WTC11 (cell line): Measurements from ENCODE around the gene CACHD1. TPM values are rescaled to one million over a fixed set of nuclear protein-coding genes. Genes with fewer than 3 reads are reported as not detected.

Experiments
- ATAC-seq: fragments of 200-7000 bp; cut with Tn5 transposase; 2 replicates; pipeline ENCODE4 v1.10.0; 2021; ENCODE audit warnings: mild to moderate bottlenecking, moderate library complexity
- CTCF ChIA-PET: fragments of 300-600 bp; sonication (Branson Sonifier 250); formaldehyde crosslinking; loops from one replicate; lab custom pipeline; 2021; ENCODE audit warnings: antibody characterized with exemption; lab: Charles Lee
- POLR2A ChIA-PET: fragments of 350-600 bp; sonication (Branson Sonifier 250); formaldehyde crosslinking; loops from one replicate; lab custom pipeline; 2021; ENCODE audit warnings: antibody characterized with exemption; lab: Charles Lee
- DNase-seq: peaks from one replicate; pipeline ENCODE4 v3.0.0; 2021; ENCODE audit warnings: low spot score
- H3K27ac Mint-ChIP-seq: 2 replicates; pipeline ENCODE4 v1.8.0; 2021; ENCODE audit warnings: mixed read lengths
- H3K27me3 Mint-ChIP-seq: 2 replicates; pipeline ENCODE4 v1.8.0; 2021; ENCODE audit warnings: low read depth, mild to moderate bottlenecking, moderate library complexity, mixed read lengths
- H3K36me3 Mint-ChIP-seq: 2 replicates; pipeline ENCODE4 v1.8.0; 2021; ENCODE audit warnings: mixed read lengths
- H3K4me1 Mint-ChIP-seq: 2 replicates; pipeline ENCODE4 v1.8.0; 2022; ENCODE audit warnings: mixed read lengths
- H3K4me3 Mint-ChIP-seq: 2 replicates; pipeline ENCODE4 v1.8.0; 2021; ENCODE audit warnings: mild to moderate bottlenecking, moderate library complexity, mixed read lengths
- H3K9me3 Mint-ChIP-seq: 2 replicates; pipeline ENCODE4 v1.8.0; 2021; ENCODE audit warnings: mixed read lengths
- ATF2 ChIP-seq: sonication (generic); formaldehyde crosslinking; IDR thresholded peaks from 2 replicates; pipeline ENCODE4 v1.8.1; 2022; ENCODE audit warnings: low read depth, missing genetic modification reagents, borderline replicate concordance
- CREB1 ChIP-seq: sonication (generic); formaldehyde crosslinking; IDR thresholded peaks from 2 replicates; pipeline ENCODE4 v1.8.0; 2023; ENCODE audit warnings: mild to moderate bottlenecking, missing genetic modification reagents
- ELF4 ChIP-seq: sonication (generic); formaldehyde crosslinking; IDR thresholded peaks from 2 replicates; pipeline ENCODE4 v1.8.1; 2022; ENCODE audit warnings: low read depth, mild to moderate bottlenecking, moderate library complexity, missing genetic modification reagents
- FOXP1 ChIP-seq: sonication (generic); formaldehyde crosslinking; IDR thresholded peaks from 2 replicates; pipeline ENCODE4 v1.8.0; 2022; ENCODE audit warnings: missing genetic modification reagents, mild to moderate bottlenecking, moderate library complexity, borderline replicate concordance
- HMGA2 ChIP-seq: fragments of 250-450 bp; sonication (Bioruptor Pico); IDR thresholded peaks from 2 replicates; pipeline ENCODE4 v1.4.0; 2021; ENCODE audit warnings: mild to moderate bottlenecking, moderate library complexity
- NFE2L1 ChIP-seq: sonication (generic); formaldehyde crosslinking; IDR thresholded peaks from 2 replicates; pipeline ENCODE4 v1.8.1; 2023; ENCODE audit warnings: missing genetic modification reagents
- RELA ChIP-seq: sonication (generic); formaldehyde crosslinking; IDR thresholded peaks from 2 replicates; pipeline ENCODE4 v1.8.1; 2022; ENCODE audit warnings: missing genetic modification reagents, mild to moderate bottlenecking, borderline replicate concordance
- ZNF121 ChIP-seq: sonication (generic); formaldehyde crosslinking; IDR thresholded peaks from 2 replicates; pipeline ENCODE4 v1.8.0; 2023; ENCODE audit warnings: missing genetic modification reagents
- ZNF138 ChIP-seq: sonication (generic); formaldehyde crosslinking; conservative IDR thresholded peaks from 2 replicates; pipeline ENCODE4 v1.8.1; 2022; ENCODE audit warnings: mild to moderate bottlenecking, moderate library complexity, missing genetic modification reagents
- ZNF317 ChIP-seq: sonication (generic); formaldehyde crosslinking; IDR thresholded peaks from 2 replicates; pipeline ENCODE4 v1.8.1; 2023; ENCODE audit warnings: low read depth, mild to moderate bottlenecking, moderate library complexity, missing genetic modification reagents, borderline replicate concordance
- ZNF512 ChIP-seq: sonication (generic); formaldehyde crosslinking; IDR thresholded peaks from 2 replicates; pipeline ENCODE4 v1.8.1; 2022; ENCODE audit warnings: missing genetic modification reagents, borderline replicate concordance
- ZSCAN18 ChIP-seq: fragments of 250-450 bp; sonication (Bioruptor Pico); IDR thresholded peaks from 2 replicates; pipeline ENCODE4 v2.1.2; 2022; ENCODE audit warnings: mild to moderate bottlenecking, moderate library complexity
- total RNA-seq: library from RNA; stranded (reverse); gene quantifications from 3 replicates; pipeline ENCODE4 v1.2.3, GENCODE V29; 2021
- TF ChIP-seq, protein P1 (sequence below): sonication (generic); formaldehyde crosslinking; IDR thresholded peaks from 2 replicates; pipeline ENCODE4 v1.8.0; 2023; ENCODE audit warnings: missing genetic modification reagents, mild to moderate bottlenecking, borderline replicate concordance
- TF ChIP-seq, protein P2 (sequence below): sonication (generic); formaldehyde crosslinking; IDR thresholded peaks from 2 replicates; pipeline ENCODE4 v1.8.0; 2022; ENCODE audit warnings: mild to moderate bottlenecking, missing genetic modification reagents
- TF ChIP-seq, protein P3 (sequence below): sonication (generic); formaldehyde crosslinking; IDR thresholded peaks from 2 replicates; pipeline ENCODE4 v1.8.1; 2022; ENCODE audit warnings: mild to moderate bottlenecking, missing genetic modification reagents, moderate library complexity, borderline replicate concordance

The CACHD1 gene
- total RNA-seq, 1 experiment from 2014 or later, result 26.3 TPM

DNA sequence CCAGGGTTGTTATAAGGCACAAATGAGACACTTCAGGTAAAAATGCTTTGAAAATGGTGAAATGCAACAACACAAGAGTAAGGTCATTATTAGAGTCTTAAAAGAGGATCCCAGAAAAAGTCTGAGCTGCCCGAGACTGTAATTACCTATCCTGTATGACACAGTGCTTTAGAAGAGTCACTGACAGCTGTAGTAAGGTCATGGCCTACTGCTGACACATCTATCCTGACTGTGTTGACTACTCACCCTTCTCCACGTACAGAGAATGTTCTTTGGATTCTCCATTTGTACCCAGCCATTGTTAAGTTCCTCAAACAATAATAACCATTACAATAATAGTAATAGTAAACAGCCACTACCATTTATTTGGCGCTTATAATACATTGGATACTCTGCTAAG is 104.4 kb downstream of the CACHD1 start (continued):
- TF ChIP-seq ZNF138, result no peak
- TF ChIP-seq ZNF512 (CRISPR knock-in tag), result no peak
- TF ChIP-seq CREB1, result no peak
- TF ChIP-seq ZNF121, result no peak
- TF ChIP-seq, protein P1, sequence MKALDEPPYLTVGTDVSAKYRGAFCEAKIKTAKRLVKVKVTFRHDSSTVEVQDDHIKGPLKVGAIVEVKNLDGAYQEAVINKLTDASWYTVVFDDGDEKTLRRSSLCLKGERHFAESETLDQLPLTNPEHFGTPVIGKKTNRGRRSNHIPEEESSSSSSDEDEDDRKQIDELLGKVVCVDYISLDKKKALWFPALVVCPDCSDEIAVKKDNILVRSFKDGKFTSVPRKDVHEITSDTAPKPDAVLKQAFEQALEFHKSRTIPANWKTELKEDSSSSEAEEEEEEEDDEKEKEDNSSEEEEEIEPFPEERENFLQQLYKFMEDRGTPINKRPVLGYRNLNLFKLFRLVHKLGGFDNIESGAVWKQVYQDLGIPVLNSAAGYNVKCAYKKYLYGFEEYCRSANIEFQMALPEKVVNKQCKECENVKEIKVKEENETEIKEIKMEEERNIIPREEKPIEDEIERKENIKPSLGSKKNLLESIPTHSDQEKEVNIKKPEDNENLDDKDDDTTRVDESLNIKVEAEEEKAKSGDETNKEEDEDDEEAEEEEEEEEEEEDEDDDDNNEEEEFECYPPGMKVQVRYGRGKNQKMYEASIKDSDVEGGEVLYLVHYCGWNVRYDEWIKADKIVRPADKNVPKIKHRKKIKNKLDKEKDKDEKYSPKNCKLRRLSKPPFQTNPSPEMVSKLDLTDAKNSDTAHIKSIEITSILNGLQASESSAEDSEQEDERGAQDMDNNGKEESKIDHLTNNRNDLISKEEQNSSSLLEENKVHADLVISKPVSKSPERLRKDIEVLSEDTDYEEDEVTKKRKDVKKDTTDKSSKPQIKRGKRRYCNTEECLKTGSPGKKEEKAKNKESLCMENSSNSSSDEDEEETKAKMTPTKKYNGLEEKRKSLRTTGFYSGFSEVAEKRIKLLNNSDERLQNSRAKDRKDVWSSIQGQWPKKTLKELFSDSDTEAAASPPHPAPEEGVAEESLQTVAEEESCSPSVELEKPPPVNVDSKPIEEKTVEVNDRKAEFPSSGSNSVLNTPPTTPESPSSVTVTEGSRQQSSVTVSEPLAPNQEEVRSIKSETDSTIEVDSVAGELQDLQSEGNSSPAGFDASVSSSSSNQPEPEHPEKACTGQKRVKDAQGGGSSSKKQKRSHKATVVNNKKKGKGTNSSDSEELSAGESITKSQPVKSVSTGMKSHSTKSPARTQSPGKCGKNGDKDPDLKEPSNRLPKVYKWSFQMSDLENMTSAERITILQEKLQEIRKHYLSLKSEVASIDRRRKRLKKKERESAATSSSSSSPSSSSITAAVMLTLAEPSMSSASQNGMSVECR (CRISPR knock-in tag), result no peak

- no peak overlapping the region for H3K4me3 Mint-ChIP-seq
- H3K4me1 Mint-ChIP-seq, result peaks cover 70% of the 10 kb centered on the region
- CTCF ChIA-PET, result interaction anchor here (1.2 kb wide), 2 partner anchors 10 to 82 kb away, joined by 3 read pairs; no protein-coding TSS in a partner anchor
- H3K36me3 Mint-ChIP-seq, result no peaks in the 10 kb centered on the region
- TF ChIP-seq ZNF512 (CRISPR knock-in tag) (no peak), NFE2L1 (CRISPR knock-in tag) (no peak), ZNF317 (no peak), FOXP1 (CRISPR knock-in tag) (no peak), RELA (CRISPR knock-in tag) (no peak), ZSCAN18 (CRISPR knock-in tag) (no peak), ELF4 (CRISPR knock-in tag) (no peak), ATF2 (CRISPR knock-in tag) (no peak), HMGA2 (CRISPR knock-in tag) (no peak)
- TF ChIP-seq, protein P2, sequence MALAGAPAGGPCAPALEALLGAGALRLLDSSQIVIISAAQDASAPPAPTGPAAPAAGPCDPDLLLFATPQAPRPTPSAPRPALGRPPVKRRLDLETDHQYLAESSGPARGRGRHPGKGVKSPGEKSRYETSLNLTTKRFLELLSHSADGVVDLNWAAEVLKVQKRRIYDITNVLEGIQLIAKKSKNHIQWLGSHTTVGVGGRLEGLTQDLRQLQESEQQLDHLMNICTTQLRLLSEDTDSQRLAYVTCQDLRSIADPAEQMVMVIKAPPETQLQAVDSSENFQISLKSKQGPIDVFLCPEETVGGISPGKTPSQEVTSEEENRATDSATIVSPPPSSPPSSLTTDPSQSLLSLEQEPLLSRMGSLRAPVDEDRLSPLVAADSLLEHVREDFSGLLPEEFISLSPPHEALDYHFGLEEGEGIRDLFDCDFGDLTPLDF, result no peak
- TF ChIP-seq, protein P3, sequence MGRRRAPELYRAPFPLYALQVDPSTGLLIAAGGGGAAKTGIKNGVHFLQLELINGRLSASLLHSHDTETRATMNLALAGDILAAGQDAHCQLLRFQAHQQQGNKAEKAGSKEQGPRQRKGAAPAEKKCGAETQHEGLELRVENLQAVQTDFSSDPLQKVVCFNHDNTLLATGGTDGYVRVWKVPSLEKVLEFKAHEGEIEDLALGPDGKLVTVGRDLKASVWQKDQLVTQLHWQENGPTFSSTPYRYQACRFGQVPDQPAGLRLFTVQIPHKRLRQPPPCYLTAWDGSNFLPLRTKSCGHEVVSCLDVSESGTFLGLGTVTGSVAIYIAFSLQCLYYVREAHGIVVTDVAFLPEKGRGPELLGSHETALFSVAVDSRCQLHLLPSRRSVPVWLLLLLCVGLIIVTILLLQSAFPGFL, result no peak
- TF ChIP-seq, all 79 proteins: peak for 0
- Mint-ChIP-seq H3K9me3 (no peaks in the 10 kb centered on the region), H3K27ac (peak overlapping the region; percentile 31), H3K27me3 (no peaks in the 10 kb centered on the region)
- POLR2A ChIA-PET, result no interaction called here
- DNase-seq, result no peak
- no peak for ATAC-seq
Observed at GRCh38 chr1:64575881-64576676, 106.2 kb downstream of the CACHD1 start.
